CD4-positive, alpha-beta T cell (primary cell): ENCODE data around the gene DNAJC6. TPM values are rescaled to one million over a fixed set of nuclear protein-coding genes. Genes with fewer than 3 reads are reported as not detected.

Experiments used
- ATAC-seq: fragments of 200-7000 bp; cut with Tn5 transposase; one replicate; pipeline ENCODE4 v1.10.0; 2022; ENCODE audit warnings: mild to moderate bottlenecking; ENCODE audit not compliant: poor library complexity
- CTCF ChIA-PET: fragments of 350-600 bp; sonication (Branson Sonifier 250); formaldehyde crosslinking; loops from one replicate; lab custom pipeline; 2021; ENCODE audit warnings: antibody characterized with exemption, inconsistent platforms; lab: Charles Lee
- POLR2A ChIA-PET: fragments of 350-600 bp; sonication (Branson Sonifier 250); formaldehyde crosslinking; loops from one replicate; lab custom pipeline; 2021; ENCODE audit warnings: antibody characterized with exemption, inconsistent platforms; lab: Charles Lee
- DNase-seq, 14 experiments: peaks; one replicate each; pipeline ENCODE4 v3.0.0-alpha.2; 2013 to 2020; ENCODE audit warnings: mixed read lengths in 2 of 14
- H3K27ac ChIP-seq, 2 donors: one replicate each; pipeline versions ENCODE4 v1.5.1 to v1.7.0; 2013; ENCODE audit warnings: low read length in 2 of 2, low read depth in 1 of 2, mild to moderate bottlenecking in 1 of 2
- H3K27me3 ChIP-seq, 2 experiments: 1 replicate in 1 of 2; 2 replicates in 1 of 2; pipeline versions ENCODE4 v1.6.1 to v1.7.0; 2013; ENCODE audit warnings: low read length in 2 of 2, control low read depth in 1 of 2, mild to moderate bottlenecking in 1 of 2, moderate library complexity in 1 of 2; ENCODE audit not compliant: insufficient read depth in 2 of 2, control insufficient read depth in 1 of 2
- H3K36me3 ChIP-seq: one replicate; pipeline ENCODE4 v1.6.1; 2013; ENCODE audit warnings: low read length, control low read depth; ENCODE audit not compliant: insufficient read depth
- H3K4me1 ChIP-seq: one replicate; pipeline ENCODE4 v1.6.1; 2013; ENCODE audit warnings: low read length, control low read depth; ENCODE audit not compliant: insufficient read depth
- H3K4me3 ChIP-seq: one replicate; pipeline ENCODE4 v1.5.1; 2013; ENCODE audit warnings: mild to moderate bottlenecking, low read length, moderate library complexity
- H3K9me3 ChIP-seq, 2 experiments: 1 replicate in 1 of 2; 2 replicates in 1 of 2; pipeline versions ENCODE4 v1.6.1 to v1.7.0; 2013; ENCODE audit warnings: low read length in 2 of 2, mild to moderate bottlenecking in 2 of 2, control low read depth in 1 of 2, moderate library complexity in 1 of 2; ENCODE audit not compliant: control insufficient read depth in 1 of 2, insufficient read depth in 1 of 2
- H3K27ac Mint-ChIP-seq: one replicate; pipeline ENCODE4 v1.8.0; 2020; ENCODE audit warnings: mixed read lengths
- H3K27me3 Mint-ChIP-seq: one replicate; pipeline ENCODE4 v1.8.0; 2021; ENCODE audit warnings: mixed read lengths
- H3K36me3 Mint-ChIP-seq: one replicate; pipeline ENCODE4 v1.8.0; 2021; ENCODE audit warnings: low read depth, mixed read lengths
- H3K4me1 Mint-ChIP-seq: one replicate; pipeline ENCODE4 v1.8.0; 2021; ENCODE audit warnings: low read depth, mixed read lengths
- H3K4me3 Mint-ChIP-seq: one replicate; pipeline ENCODE4 v1.8.0; 2020; ENCODE audit warnings: mild to moderate bottlenecking, mixed read lengths
- H3K9me3 Mint-ChIP-seq: one replicate; pipeline ENCODE4 v1.8.0; 2020; ENCODE audit warnings: mixed read lengths
- intact Hi-C, 2 experiments: fragments of 100-400 bp; cut with DNase I in 1 of 2; cut with micrococcal nuclease in 1 of 2; formaldehyde crosslinking; loops; one replicate each; pipeline versions ENCODE4 v1.15.1 to v1.9.0; 2023 to 2025; cut with DNase I, micrococcal nuclease
- total RNA-seq, 174 experiments: library from RNA in 2 of 174; stranded (reverse) in 2 of 174; gene quantifications; one replicate each; pipeline ENCODE4 v1.2.3 and lab custom pipeline; 2021 to 2026
- TF ChIP-seq, protein P1 (sequence below): fragments of 200-600 bp; IDR thresholded peaks from one replicate; pipeline ENCODE4 v1.8.0; 2022; ENCODE audit warnings: antibody characterized with exemption, mild to moderate bottlenecking

Gene DNAJC6
- total RNA-seq, 2 experiments from 2014 or later = 2.4 to 2.5 TPM

DNA sequence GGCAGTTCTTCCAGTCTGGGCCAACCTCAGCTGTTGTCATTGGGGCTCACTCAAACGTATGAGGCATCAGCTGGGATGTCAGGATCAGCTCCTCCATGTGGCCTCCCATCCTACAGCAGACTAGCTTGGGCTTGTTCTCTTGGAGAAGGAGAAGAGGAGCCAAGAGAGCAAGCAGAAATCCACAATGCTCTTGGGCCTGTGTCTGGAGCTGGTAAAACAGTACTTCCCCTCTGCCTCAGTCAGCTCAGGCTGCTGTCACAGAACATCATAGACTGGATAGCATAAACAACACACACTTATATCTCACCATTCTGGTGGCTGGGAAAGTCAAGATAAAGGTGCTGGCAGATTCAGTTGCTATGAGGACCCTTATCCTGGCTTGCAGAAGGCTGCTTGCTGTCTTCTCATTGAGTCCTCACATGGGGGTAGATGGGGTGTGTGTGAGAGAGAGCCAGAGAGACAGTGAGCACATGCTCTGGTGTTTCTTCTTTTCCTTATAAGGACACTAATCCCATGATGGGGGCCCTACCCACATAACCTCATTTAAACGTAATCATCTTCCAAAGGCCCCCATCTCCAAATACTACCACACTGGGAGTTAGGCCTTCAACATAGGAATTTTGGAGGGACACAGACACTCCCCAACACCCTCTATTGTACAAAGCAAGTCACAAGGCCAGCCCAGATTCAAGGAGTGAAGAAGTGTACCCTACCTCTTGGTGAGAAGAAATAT, 16.3 kb upstream of the DNAJC6 start:
- Histone ChIP-seq H3K4me1 (no peaks in the 10 kb centered on the region), H3K4me3 (no peak overlapping the region), H3K36me3 (no peaks in the 10 kb centered on the region), H3K9me3 (peaks cover 0 to 5% of the 10 kb centered on the region in 2 experiments), H3K27ac (no peak overlapping the region), H3K27me3 (peaks cover 0 to 7% of the 10 kb centered on the region in 2 experiments)
- ChIA-PET POLR2A (no interaction called here), CTCF (no interaction called here)
- intact Hi-C loops = no loop called here
- TF ChIP-seq, protein P1, sequence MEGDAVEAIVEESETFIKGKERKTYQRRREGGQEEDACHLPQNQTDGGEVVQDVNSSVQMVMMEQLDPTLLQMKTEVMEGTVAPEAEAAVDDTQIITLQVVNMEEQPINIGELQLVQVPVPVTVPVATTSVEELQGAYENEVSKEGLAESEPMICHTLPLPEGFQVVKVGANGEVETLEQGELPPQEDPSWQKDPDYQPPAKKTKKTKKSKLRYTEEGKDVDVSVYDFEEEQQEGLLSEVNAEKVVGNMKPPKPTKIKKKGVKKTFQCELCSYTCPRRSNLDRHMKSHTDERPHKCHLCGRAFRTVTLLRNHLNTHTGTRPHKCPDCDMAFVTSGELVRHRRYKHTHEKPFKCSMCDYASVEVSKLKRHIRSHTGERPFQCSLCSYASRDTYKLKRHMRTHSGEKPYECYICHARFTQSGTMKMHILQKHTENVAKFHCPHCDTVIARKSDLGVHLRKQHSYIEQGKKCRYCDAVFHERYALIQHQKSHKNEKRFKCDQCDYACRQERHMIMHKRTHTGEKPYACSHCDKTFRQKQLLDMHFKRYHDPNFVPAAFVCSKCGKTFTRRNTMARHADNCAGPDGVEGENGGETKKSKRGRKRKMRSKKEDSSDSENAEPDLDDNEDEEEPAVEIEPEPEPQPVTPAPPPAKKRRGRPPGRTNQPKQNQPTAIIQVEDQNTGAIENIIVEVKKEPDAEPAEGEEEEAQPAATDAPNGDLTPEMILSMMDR = no peak
- H3K9me3 Mint-ChIP-seq = no peaks in the 10 kb centered on the region
- H3K27me3 Mint-ChIP-seq = peaks cover 10% of the 10 kb centered on the region
- H3K4me3 Mint-ChIP-seq = no peak overlapping the region
- no peaks in the 10 kb centered on the region for H3K4me1 Mint-ChIP-seq
- H3K36me3 Mint-ChIP-seq = no peaks in the 10 kb centered on the region
- ATAC-seq = no peak
- DNase-seq = no peak
- H3K27ac Mint-ChIP-seq = no peak overlapping the region

DNA sequence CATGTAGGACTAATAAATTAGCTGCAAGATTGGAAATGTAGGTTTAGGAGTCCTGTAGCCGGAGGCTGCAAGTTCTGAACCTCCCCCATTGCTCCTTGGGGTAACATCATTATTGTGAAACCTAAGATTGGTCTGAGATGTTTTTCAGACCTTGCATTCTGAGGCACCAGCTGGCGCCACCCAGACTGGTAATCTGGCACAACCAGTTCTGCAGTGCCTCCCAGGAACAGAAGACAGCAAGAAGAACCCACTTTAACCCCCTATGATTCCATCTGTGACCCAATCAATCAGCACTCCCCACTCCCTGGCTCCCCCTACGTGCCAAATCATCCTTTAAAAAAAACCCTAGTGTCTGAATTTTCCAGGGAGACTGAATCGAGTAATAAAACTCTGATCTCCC, 11.6 kb upstream of the DNAJC6 start:
- DNase-seq (no peak), ATAC-seq (no peak)
- Mint-ChIP-seq H3K9me3 (no peaks in the 10 kb centered on the region), H3K27me3 (peaks cover 20% of the 10 kb centered on the region), H3K4me1 (no peaks in the 10 kb centered on the region), H3K27ac (no peak overlapping the region), H3K4me3 (no peak overlapping the region), H3K36me3 (no peaks in the 10 kb centered on the region)
- ChIA-PET POLR2A (no interaction called here), CTCF (no interaction called here)
- no peak overlapping the region for H3K4me3 ChIP-seq
- H3K9me3 ChIP-seq = peaks cover 0 to 5% of the 10 kb centered on the region in 2 experiments
- no peaks in the 10 kb centered on the region for H3K4me1 ChIP-seq
- H3K36me3 ChIP-seq = no peaks in the 10 kb centered on the region
- H3K27ac ChIP-seq = no peak overlapping the region
- intact Hi-C loops = no loop called here
- TF ChIP-seq, protein P1 = no peak
- H3K27me3 ChIP-seq = peaks cover 0 to 7% of the 10 kb centered on the region in 2 experiments

DNA sequence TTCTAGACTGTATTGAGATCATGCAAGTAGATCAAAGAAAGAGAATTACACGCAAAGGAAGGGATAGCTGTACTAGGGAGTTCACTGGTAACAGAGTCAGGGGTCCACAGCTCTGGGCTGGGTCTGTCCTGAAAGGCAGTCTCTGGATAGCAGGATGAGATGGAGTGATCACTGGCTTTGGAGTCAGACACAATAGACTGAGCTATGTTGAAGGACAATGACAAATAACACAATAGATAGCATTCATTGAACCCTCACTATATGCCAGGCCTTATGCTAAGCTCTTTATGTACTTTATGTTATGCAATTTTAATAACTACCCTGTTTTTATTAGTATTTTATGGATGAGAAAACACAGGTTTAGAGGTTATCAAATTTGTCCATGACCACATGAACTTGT, 10.0 kb upstream of the DNAJC6 start:
- ChIA-PET CTCF (interaction anchor here (1.0 kb wide), 1 partner anchor 10 kb away, joined by 3 read pairs; no protein-coding TSS in a partner anchor), POLR2A (no interaction called here)
- H3K27me3 ChIP-seq = peaks cover 0 to 7% of the 10 kb centered on the region in 2 experiments
- TF ChIP-seq, protein P1 = no peak
- ATAC-seq (no peak), DNase-seq (no peak)
- Mint-ChIP-seq H3K27me3 (peaks cover 23% of the 10 kb centered on the region), H3K9me3 (no peaks in the 10 kb centered on the region), H3K4me3 (no peak overlapping the region), H3K4me1 (no peaks in the 10 kb centered on the region), H3K27ac (no peak overlapping the region), H3K36me3 (no peaks in the 10 kb centered on the region)
- intact Hi-C loops = no loop called here
- H3K4me1 ChIP-seq = no peaks in the 10 kb centered on the region
- no peak overlapping the region for H3K27ac ChIP-seq
- H3K4me3 ChIP-seq = no peak overlapping the region
- peaks cover 0 to 5% of the 10 kb centered on the region in 2 experiments for H3K9me3 ChIP-seq
- H3K36me3 ChIP-seq = no peaks in the 10 kb centered on the region
